Measurements from ENCODE around the gene ADAM12.
A peak's percentile ranks its signal among the peaks of the same experiment; 100 is the strongest.
"Not testable (repeated sequence)": the region's sequence is repeated elsewhere in the genome, so short reads cannot be mapped to it uniquely, and the experiment has no call there.

ADAM12 gene

GRCh38 chr10:126066456-126066855 is 321.8 kb downstream of the ADAM12 start:
- no peak for DNase-seq

GRCh38 chr10:126065751-126066377 is 322.4 kb downstream of the ADAM12 start:
- no peak for DNase-seq

- DNase-seq: no peak
Measured at GRCh38 chr10:126064512-126064911, 323.8 kb downstream of the ADAM12 start.

- DNase-seq: no peak
Measured at GRCh38 chr10:126063353-126063791, 324.9 kb downstream of the ADAM12 start.

GRCh38 chr10:126062131-126063032 is 325.9 kb downstream of the ADAM12 start:
- no peak for DNase-seq

- no peak for DNase-seq
Measured at GRCh38 chr10:126061526-126061925, 326.8 kb downstream of the ADAM12 start.

GRCh38 chr10:126060261-126060931 is 327.9 kb downstream of the ADAM12 start:
- no peak for DNase-seq

- no peak for DNase-seq
Measured at GRCh38 chr10:126059076-126059826, 329.0 kb downstream of the ADAM12 start.

GRCh38 chr10:126058507-126058906 is 329.8 kb downstream of the ADAM12 start:
- no peak for DNase-seq

GRCh38 chr10:126058104-126058503 is 330.2 kb downstream of the ADAM12 start:
- DNase-seq: no peak

GRCh38 chr10:126057494-126057893 is 330.8 kb downstream of the ADAM12 start:
- no peak for DNase-seq

GRCh38 chr10:126054191-126054590 is 334.1 kb downstream of the ADAM12 start:
- DNase-seq: no peak

GRCh38 chr10:126052171-126052570 is 336.1 kb downstream of the ADAM12 start:
- no peak for DNase-seq

GRCh38 chr10:126049759-126050700 is 338.2 kb downstream of the ADAM12 start:
- no peak for DNase-seq

- DNase-seq: not testable (repeated sequence)
Measured at GRCh38 chr10:126047749-126048148, 340.5 kb downstream of the ADAM12 start.

GRCh38 chr10:126046831-126047230 is 341.4 kb downstream of the ADAM12 start:
- no peak for DNase-seq

GRCh38 chr10:126045861-126046260 is 342.4 kb downstream of the ADAM12 start:
- no peak for DNase-seq

- no peak for DNase-seq
Measured at GRCh38 chr10:126043389-126043788, 344.9 kb downstream of the ADAM12 start.

- DNase-seq: no peak
Measured at GRCh38 chr10:126042906-126043305, 345.4 kb downstream of the ADAM12 start.

- DNase-seq: no peak
Measured at GRCh38 chr10:126042354-126042753, 345.9 kb downstream of the ADAM12 start.

- DNase-seq: peak in 5 of 6 experiments; percentile 9 to 66 (median 38)
Measured at GRCh38 chr10:126041804-126042231, 346.5 kb downstream of the ADAM12 start.

- DNase-seq: no peak
Measured at GRCh38 chr10:126041117-126041516, 347.2 kb downstream of the ADAM12 start.
